HFFc6 (cell line): Measurements from ENCODE around the gene INTS11. TPM values are rescaled to one million over a fixed set of nuclear protein-coding genes. Genes with fewer than 3 reads are reported as not detected.
A peak's percentile ranks its signal among the peaks of the same experiment; 100 is the strongest.

ENCODE experiments used
- DNase-seq: peaks from one replicate; pipeline ENCODE4 v3.0.0-alpha.2; 2018
- H3K27ac Mint-ChIP-seq: 2 replicates; pipeline ENCODE4 v1.8.0; 2020; ENCODE audit warnings: mild to moderate bottlenecking, mixed read lengths
- H3K27me3 Mint-ChIP-seq: 2 replicates; pipeline ENCODE4 v1.8.0; 2021; ENCODE audit warnings: mild to moderate bottlenecking, moderate library complexity, mixed read lengths; ENCODE audit not compliant: insufficient read depth
- H3K36me3 Mint-ChIP-seq: 2 replicates; pipeline ENCODE4 v1.8.0; 2021; ENCODE audit warnings: low read depth, mixed read lengths
- H3K4me1 Mint-ChIP-seq: 2 replicates; pipeline ENCODE4 v1.8.0; 2020; ENCODE audit warnings: low read depth, mixed read lengths
- H3K4me3 Mint-ChIP-seq: 2 replicates; pipeline ENCODE4 v1.8.0; 2020; ENCODE audit warnings: mild to moderate bottlenecking, moderate library complexity, mixed read lengths
- H3K9me3 Mint-ChIP-seq: 2 replicates; pipeline ENCODE4 v1.8.0; 2020; ENCODE audit warnings: mild to moderate bottlenecking, mixed read lengths
- total RNA-seq, 6 experiments: library from RNA; stranded (reverse); fragmentation: NEBNext Ultra II Directional; extraction: Animal tissue kit (Norgen Biotek cat#: 25700); gene quantifications; 2 replicates in 1 of 6; 3 replicates in 5 of 6; pipeline ENCODE4 v1.2.3, GENCODE V29; 2021
- TF ChIP-seq, protein P1 (sequence below): fragments of 200-600 bp; sonication (generic); IDR thresholded peaks from 2 replicates; pipeline ENCODE4 v1.5.0; 2021; ENCODE audit warnings: antibody characterized with exemption, mild to moderate bottlenecking

Gene INTS11
- total RNA-seq, 6 experiments from 2014 or later, result 65.6 to 78.3 (median 69.8) TPM

DNA sequence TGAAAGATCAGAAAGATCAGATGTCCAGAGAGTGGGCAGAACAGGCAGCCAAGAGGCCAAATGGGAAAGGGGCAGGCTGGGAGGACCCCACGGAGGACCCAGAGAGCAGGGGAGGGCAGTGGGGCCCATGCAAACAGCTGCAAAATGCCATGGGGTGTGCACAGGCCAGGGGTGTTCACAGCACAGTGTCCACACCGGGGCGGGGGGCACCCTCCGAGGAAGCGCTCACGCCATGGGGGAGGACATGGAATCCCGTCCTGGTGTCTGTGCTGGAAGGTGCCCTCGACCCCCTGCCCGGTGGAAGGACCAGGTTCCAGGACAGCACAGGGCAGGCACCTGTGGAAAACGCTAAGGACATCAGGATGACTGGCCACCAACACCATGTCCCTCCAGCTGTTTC lies 1.5 kb downstream of the INTS11 start:
- H3K4me1 Mint-ChIP-seq, result peaks cover 46% of the 10 kb centered on the region
- no peaks in the 10 kb centered on the region for H3K9me3 Mint-ChIP-seq
- peaks cover 4% of the 10 kb centered on the region for H3K36me3 Mint-ChIP-seq

DNA sequence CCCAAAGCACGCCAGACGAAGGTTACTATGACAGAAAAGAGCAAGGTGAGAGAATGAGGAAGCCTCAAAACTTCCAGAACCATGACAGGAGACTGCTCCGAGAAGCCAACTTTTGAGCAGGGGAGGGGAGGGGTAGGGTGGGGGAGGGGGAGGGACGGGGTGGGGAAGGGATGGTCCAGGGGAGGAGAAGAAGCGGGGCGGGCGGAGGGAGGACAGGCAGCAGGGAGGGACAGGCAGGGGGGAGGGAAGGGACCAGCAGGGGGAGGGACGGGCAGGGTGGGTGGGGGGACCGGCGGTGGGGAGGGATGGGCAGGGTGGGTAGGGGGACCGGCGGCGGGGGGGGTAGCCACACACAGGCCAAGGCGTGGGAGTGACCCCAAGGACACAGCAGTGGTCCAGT lies 2.0 kb downstream of the INTS11 start:
- Mint-ChIP-seq H3K4me3 (peak overlapping the region; percentile 69), H3K36me3 (peaks cover 6% of the 10 kb centered on the region), H3K4me1 (peaks cover 51% of the 10 kb centered on the region), H3K27me3 (peaks cover 14% of the 10 kb centered on the region), H3K27ac (peak overlapping the region; percentile 67; the same call in 1 of the 2 replicates), H3K9me3 (no peaks in the 10 kb centered on the region)
- no peak for DNase-seq
- TF ChIP-seq, protein P1, sequence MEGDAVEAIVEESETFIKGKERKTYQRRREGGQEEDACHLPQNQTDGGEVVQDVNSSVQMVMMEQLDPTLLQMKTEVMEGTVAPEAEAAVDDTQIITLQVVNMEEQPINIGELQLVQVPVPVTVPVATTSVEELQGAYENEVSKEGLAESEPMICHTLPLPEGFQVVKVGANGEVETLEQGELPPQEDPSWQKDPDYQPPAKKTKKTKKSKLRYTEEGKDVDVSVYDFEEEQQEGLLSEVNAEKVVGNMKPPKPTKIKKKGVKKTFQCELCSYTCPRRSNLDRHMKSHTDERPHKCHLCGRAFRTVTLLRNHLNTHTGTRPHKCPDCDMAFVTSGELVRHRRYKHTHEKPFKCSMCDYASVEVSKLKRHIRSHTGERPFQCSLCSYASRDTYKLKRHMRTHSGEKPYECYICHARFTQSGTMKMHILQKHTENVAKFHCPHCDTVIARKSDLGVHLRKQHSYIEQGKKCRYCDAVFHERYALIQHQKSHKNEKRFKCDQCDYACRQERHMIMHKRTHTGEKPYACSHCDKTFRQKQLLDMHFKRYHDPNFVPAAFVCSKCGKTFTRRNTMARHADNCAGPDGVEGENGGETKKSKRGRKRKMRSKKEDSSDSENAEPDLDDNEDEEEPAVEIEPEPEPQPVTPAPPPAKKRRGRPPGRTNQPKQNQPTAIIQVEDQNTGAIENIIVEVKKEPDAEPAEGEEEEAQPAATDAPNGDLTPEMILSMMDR, result no peak

More for the DNA sequence above, 1.5 kb downstream of the INTS11 start:
- TF ChIP-seq, protein P1, result no peak
- peak overlapping the region; percentile 90 for H3K4me3 Mint-ChIP-seq
- peaks cover 18% of the 10 kb centered on the region for H3K27me3 Mint-ChIP-seq
- peak overlapping the region; percentile 82 for H3K27ac Mint-ChIP-seq
- no peak for DNase-seq

GRCh38 chr1:1321477-1321876 lies 3.0 kb downstream of the INTS11 start:
- DNase-seq, result no peak
- TF ChIP-seq, protein P1, result no peak
- H3K27ac Mint-ChIP-seq, result peak overlapping the region; percentile 31
- 0 out of 2 replicates have a peak overlapping the region, but pooled peaks have one; percentile 7 for H3K4me3 Mint-ChIP-seq
- peaks cover 9% of the 10 kb centered on the region for H3K36me3 Mint-ChIP-seq
- H3K4me1 Mint-ChIP-seq, result peaks cover 55% of the 10 kb centered on the region
- no peaks in the 10 kb centered on the region for H3K9me3 Mint-ChIP-seq
- H3K27me3 Mint-ChIP-seq, result peaks cover 13% of the 10 kb centered on the region

GRCh38 chr1:1320666-1321448 lies 3.6 kb downstream of the INTS11 start:
- Mint-ChIP-seq H3K4me1 (peaks cover 51% of the 10 kb centered on the region), H3K27ac (peak overlapping the region; percentile 61), H3K4me3 (0 out of 2 replicates have a peak overlapping the region, but pooled peaks have one; percentile 7), H3K9me3 (no peaks in the 10 kb centered on the region), H3K27me3 (peaks cover 15% of the 10 kb centered on the region), H3K36me3 (peaks cover 9% of the 10 kb centered on the region)
- TF ChIP-seq, protein P1, result no peak
- DNase-seq, result no peak

DNA sequence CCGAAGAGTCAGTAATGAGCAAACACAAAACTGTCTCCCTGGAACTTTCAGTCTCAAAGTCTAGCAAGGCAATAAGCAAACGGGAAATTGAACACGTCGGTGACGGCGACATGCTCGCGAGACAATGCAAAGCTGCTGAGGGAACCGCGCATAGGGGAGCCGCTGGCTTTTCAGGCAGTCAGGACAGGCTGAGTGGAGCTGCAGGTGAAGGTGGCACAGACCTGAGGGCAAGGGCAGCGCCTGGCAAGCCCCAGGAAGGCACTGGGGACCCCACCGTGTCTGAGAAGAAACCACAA lies 4.9 kb downstream of the INTS11 start:
- TF ChIP-seq, protein P1, result no peak
- Mint-ChIP-seq H3K27me3 (peaks cover 18% of the 10 kb centered on the region), H3K4me1 (peaks cover 45% of the 10 kb centered on the region), H3K36me3 (peaks cover 9% of the 10 kb centered on the region), H3K4me3 (no peak overlapping the region), H3K27ac (peak overlapping the region; percentile 91), H3K9me3 (no peaks in the 10 kb centered on the region)
- DNase-seq, result no peak
